ENCODE measurements around the gene RAD51B. TPM values are rescaled to one million over a fixed set of nuclear protein-coding genes. Genes with fewer than 3 reads are reported as not detected.

Gene RAD51B
- total and polyA plus RNA-seq, 4 donors = 2.5 to 95.0 (median 9.6) TPM

DNA sequence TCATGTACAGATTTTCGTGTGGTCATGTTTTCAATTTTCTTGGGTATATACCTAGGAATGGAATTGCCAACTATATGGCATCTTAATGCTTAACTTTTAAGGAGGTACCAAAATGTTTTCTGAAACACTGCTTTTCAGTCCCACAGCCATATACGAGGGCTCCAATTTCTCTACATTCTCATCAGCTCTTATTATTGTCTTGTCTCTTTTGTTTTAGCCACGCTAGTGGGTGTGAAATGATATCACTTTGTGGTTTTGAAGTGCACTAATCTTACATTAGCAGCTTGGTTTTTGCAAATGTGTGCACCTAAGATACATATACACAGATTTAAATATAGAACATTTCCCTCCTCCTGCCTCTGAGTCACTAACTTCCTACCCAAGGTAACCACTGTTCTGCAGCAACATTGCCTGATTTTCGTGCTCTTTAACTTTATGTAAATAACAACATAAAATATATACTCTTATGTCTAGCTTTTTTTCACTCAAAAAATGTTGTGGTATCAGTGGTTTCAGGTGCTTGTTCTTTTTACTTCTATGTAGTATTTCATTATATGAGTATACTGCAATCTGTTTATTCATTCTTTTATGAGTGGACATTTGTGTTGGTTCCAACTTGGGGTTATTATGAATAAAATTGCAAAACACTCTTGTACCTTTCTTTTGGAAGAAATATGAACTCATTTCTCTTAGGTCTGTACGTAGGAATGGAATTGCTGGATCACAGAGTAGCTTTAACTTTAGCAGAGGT is 900.2 kb downstream of the RAD51B start:
- Histone ChIP-seq H3K9ac (ENCODE audit: insufficient read depth in 1 of 2, low read length in 2 of 2) (no peak overlapping the region), H3K36me3 (ENCODE audit: control insufficient read depth in 4 of 4, insufficient read depth in 4 of 4, low read length in 4 of 4) (no peaks in the 10 kb centered on the region), H3K27me3 (ENCODE audit: control insufficient read depth in 3 of 3, insufficient read depth in 3 of 3, low read length in 2 of 3) (no peaks in the 10 kb centered on the region), H3K4me3 (no peak overlapping the region), H3K9me3 (ENCODE audit: control insufficient read depth in 4 of 4, insufficient read depth in 3 of 4, low read length in 3 of 4) (peaks cover 0 to 6% (median 0%) of the 10 kb centered on the region in 4 donors), H3K27ac (ENCODE audit: low read depth in 1 of 2, low read length in 1 of 2) (no peak overlapping the region), H3K4me1 (ENCODE audit: control insufficient read depth in 5 of 5, insufficient read depth in 5 of 5, low read length in 5 of 5) (no peaks in the 10 kb centered on the region)
- ATAC-seq (ENCODE audit: insufficient read depth, low FRiP score) (no peak), DNase-seq (no peak)
- TF ChIP-seq, protein P1, sequence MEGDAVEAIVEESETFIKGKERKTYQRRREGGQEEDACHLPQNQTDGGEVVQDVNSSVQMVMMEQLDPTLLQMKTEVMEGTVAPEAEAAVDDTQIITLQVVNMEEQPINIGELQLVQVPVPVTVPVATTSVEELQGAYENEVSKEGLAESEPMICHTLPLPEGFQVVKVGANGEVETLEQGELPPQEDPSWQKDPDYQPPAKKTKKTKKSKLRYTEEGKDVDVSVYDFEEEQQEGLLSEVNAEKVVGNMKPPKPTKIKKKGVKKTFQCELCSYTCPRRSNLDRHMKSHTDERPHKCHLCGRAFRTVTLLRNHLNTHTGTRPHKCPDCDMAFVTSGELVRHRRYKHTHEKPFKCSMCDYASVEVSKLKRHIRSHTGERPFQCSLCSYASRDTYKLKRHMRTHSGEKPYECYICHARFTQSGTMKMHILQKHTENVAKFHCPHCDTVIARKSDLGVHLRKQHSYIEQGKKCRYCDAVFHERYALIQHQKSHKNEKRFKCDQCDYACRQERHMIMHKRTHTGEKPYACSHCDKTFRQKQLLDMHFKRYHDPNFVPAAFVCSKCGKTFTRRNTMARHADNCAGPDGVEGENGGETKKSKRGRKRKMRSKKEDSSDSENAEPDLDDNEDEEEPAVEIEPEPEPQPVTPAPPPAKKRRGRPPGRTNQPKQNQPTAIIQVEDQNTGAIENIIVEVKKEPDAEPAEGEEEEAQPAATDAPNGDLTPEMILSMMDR (IDR thresholded peaks at IDR 0.05; ENCODE audit: control extremely low read depth, extremely low read depth) = no peak
- 63 to 74% methylated on average over 5 of the region's 5 CpGs for WGBS, 2 donors

DNA sequence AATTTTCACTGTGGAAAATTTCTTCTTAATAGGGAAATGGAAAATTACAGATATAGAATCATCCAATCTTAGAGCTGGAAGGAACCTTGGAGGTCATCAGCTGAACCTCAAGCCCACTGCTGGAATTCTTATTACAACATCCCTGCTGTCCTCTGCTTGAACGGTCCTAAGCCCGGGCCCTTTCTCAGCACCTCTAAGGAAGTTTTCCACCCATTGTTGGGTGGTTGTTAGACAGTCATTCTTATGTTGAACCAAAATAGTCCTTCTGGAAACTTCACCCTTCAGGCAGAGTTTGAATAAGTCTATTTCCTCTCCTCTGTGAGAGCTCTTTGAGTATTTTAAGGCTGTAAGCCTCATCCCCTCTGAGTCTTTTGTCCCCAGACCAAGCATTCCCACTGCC is 902.6 kb downstream of the RAD51B start:
- Histone ChIP-seq H3K4me3 (no peak overlapping the region), H3K27ac (ENCODE audit: low read depth in 1 of 2, low read length in 1 of 2) (no peak overlapping the region), H3K4me1 (ENCODE audit: control insufficient read depth in 5 of 5, insufficient read depth in 5 of 5, low read length in 5 of 5) (peaks cover 0 to 3% (median 0%) of the 10 kb centered on the region in 5 donors), H3K9ac (ENCODE audit: insufficient read depth in 1 of 2, low read length in 2 of 2) (no peak overlapping the region), H3K27me3 (ENCODE audit: control insufficient read depth in 3 of 3, insufficient read depth in 3 of 3, low read length in 2 of 3) (no peaks in the 10 kb centered on the region), H3K36me3 (ENCODE audit: control insufficient read depth in 4 of 4, insufficient read depth in 4 of 4, low read length in 4 of 4) (no peaks in the 10 kb centered on the region), H3K9me3 (ENCODE audit: control insufficient read depth in 4 of 4, insufficient read depth in 3 of 4, low read length in 3 of 4) (peaks cover 0 to 6% (median 0%) of the 10 kb centered on the region in 4 donors)
- ATAC-seq (ENCODE audit: insufficient read depth, low FRiP score) = no peak
- DNase-seq = no peak
- WGBS, 2 donors = 70 to 76% methylated on average over 2 of the region's 2 CpGs
- TF ChIP-seq, protein P1 (IDR thresholded peaks at IDR 0.05; ENCODE audit: control extremely low read depth, extremely low read depth) = no peak

DNA sequence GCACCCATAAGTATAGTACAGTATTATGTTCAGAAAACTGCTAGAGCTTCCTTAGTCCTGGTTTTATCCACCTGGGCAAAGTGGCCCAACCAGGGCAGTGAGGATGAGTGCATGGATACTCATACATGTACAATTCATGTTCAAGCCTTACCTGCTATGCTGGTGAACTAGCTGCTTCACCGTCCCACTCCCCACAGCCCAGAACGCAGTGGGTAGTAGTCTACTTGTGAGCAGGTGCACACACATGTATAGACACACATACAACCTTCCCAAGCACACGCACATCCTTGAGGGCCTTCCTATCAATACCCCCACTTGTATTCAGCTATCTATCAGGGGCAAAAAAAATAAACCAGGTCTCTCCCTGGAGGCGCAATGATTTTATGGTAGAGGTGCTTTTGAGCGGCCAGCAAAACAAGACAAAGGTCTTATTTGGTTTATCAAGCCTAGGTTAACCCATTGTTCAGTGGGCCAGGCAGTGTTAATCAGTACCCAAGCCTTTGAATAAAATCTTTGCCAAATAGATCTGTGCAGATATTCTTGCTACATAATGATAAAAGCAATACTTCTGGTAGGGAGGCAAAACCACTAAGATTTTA is 903.5 kb downstream of the RAD51B start:
- DNase-seq = no peak
- Histone ChIP-seq H3K4me3 (no peak overlapping the region), H3K9ac (ENCODE audit: insufficient read depth in 1 of 2, low read length in 2 of 2) (no peak overlapping the region), H3K27me3 (ENCODE audit: control insufficient read depth in 3 of 3, insufficient read depth in 3 of 3, low read length in 2 of 3) (no peaks in the 10 kb centered on the region), H3K4me1 (ENCODE audit: control insufficient read depth in 5 of 5, insufficient read depth in 5 of 5, low read length in 5 of 5) (peaks cover 0 to 4% (median 3%) of the 10 kb centered on the region in 5 donors), H3K9me3 (ENCODE audit: control insufficient read depth in 4 of 4, insufficient read depth in 3 of 4, low read length in 3 of 4) (peaks cover 0 to 6% (median 0%) of the 10 kb centered on the region in 4 donors), H3K36me3 (ENCODE audit: control insufficient read depth in 4 of 4, insufficient read depth in 4 of 4, low read length in 4 of 4) (no peaks in the 10 kb centered on the region), H3K27ac (ENCODE audit: low read depth in 1 of 2, low read length in 1 of 2) (no peak overlapping the region)
- no peak for ATAC-seq (ENCODE audit: insufficient read depth, low FRiP score)
- WGBS, 2 donors = 96 to 97% methylated on average over 5 of the region's 5 CpGs
- TF ChIP-seq, protein P1 (IDR thresholded peaks at IDR 0.05; ENCODE audit: control extremely low read depth, extremely low read depth) = no peak
